ENCODE data around the gene HDAC4. TPM values are rescaled to one million over a fixed set of nuclear protein-coding genes. Genes with fewer than 3 reads are reported as not detected.

HDAC4 gene
- total and polyA plus RNA-seq, 2 experiments from 2014 or later, result 8.1 to 41.8 TPM

GRCh38 chr2:239230318-239231052, 170.3 kb downstream of the HDAC4 start:
- DNase-seq (ENCODE audit: low spot score), result no peak
- Mint-ChIP-seq H3K9me3 (no peaks in the 10 kb centered on the region), H3K4me1 (peaks cover 48% of the 10 kb centered on the region), H3K36me3 (ENCODE audit: low read depth) (no peaks in the 10 kb centered on the region), H3K27ac (no peak overlapping the region), H3K27me3 (ENCODE audit: insufficient read depth, low read depth, poor library complexity) (peaks cover 9% of the 10 kb centered on the region), H3K4me3 (no peak overlapping the region)
- Histone ChIP-seq H3K36me3 (ENCODE audit: insufficient read depth) (no peaks in the 10 kb centered on the region), H3K4me2 (no peak overlapping the region), H4K20me1 (replicated peaks; ENCODE audit: insufficient read depth) (peaks cover 7% of the 10 kb centered on the region; the same call in 1 of the 2 replicates), H3K27me3 (ENCODE audit: insufficient read depth) (no peaks in the 10 kb centered on the region), H3K4me3 (no peak overlapping the region), H2AFZ (no peak overlapping the region), H3K9me2 (ENCODE audit: insufficient read depth) (no peaks in the 10 kb centered on the region), H3K27ac (ENCODE audit: low read depth) (no peak overlapping the region), H3F3A (replicated peaks; ENCODE audit: low read depth) (no peaks in the 10 kb centered on the region), H3K4me1 (ENCODE audit: insufficient read depth) (peaks cover 12% of the 10 kb centered on the region), H3K79me2 (replicated peaks; ENCODE audit: insufficient read depth) (peaks cover 79% of the 10 kb centered on the region)
- ATAC-seq, result no peak
- TF ChIP-seq, protein P1, sequence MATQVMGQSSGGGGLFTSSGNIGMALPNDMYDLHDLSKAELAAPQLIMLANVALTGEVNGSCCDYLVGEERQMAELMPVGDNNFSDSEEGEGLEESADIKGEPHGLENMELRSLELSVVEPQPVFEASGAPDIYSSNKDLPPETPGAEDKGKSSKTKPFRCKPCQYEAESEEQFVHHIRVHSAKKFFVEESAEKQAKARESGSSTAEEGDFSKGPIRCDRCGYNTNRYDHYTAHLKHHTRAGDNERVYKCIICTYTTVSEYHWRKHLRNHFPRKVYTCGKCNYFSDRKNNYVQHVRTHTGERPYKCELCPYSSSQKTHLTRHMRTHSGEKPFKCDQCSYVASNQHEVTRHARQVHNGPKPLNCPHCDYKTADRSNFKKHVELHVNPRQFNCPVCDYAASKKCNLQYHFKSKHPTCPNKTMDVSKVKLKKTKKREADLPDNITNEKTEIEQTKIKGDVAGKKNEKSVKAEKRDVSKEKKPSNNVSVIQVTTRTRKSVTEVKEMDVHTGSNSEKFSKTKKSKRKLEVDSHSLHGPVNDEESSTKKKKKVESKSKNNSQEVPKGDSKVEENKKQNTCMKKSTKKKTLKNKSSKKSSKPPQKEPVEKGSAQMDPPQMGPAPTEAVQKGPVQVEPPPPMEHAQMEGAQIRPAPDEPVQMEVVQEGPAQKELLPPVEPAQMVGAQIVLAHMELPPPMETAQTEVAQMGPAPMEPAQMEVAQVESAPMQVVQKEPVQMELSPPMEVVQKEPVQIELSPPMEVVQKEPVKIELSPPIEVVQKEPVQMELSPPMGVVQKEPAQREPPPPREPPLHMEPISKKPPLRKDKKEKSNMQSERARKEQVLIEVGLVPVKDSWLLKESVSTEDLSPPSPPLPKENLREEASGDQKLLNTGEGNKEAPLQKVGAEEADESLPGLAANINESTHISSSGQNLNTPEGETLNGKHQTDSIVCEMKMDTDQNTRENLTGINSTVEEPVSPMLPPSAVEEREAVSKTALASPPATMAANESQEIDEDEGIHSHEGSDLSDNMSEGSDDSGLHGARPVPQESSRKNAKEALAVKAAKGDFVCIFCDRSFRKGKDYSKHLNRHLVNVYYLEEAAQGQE (IDR thresholded peaks at IDR 0.05; ENCODE audit: unreplicated experiment), result no peak
- TF ChIP-seq JUNB (IDR thresholded peaks at IDR 0.05; ENCODE audit: unreplicated experiment) (no peak), ZNF462 (CRISPR knock-in tag; IDR thresholded peaks at IDR 0.05) (no peak), EZH2 (IDR thresholded peaks at IDR 0.05; ENCODE audit: low read depth, unreplicated experiment) (no peak), ZNF331 (CRISPR knock-in tag; IDR thresholded peaks at IDR 0.05; ENCODE audit: low read depth) (no peak), POLR2AphosphoS5 (IDR thresholded peaks at IDR 0.05; ENCODE audit: low read depth) (no peak), NANOG (IDR thresholded peaks at IDR 0.05; ENCODE audit: borderline replicate concordance) (no peak), ZNF114 (CRISPR knock-in tag; IDR thresholded peaks at IDR 0.05) (no peak)

Measured in GM23338 (cell line).